ENCODE results near the gene SEMA3A.
"Not testable (repeated sequence)": the region's sequence is repeated elsewhere in the genome, so short reads cannot be mapped to it uniquely, and the experiment has no call there.

Gene SEMA3A

DNA sequence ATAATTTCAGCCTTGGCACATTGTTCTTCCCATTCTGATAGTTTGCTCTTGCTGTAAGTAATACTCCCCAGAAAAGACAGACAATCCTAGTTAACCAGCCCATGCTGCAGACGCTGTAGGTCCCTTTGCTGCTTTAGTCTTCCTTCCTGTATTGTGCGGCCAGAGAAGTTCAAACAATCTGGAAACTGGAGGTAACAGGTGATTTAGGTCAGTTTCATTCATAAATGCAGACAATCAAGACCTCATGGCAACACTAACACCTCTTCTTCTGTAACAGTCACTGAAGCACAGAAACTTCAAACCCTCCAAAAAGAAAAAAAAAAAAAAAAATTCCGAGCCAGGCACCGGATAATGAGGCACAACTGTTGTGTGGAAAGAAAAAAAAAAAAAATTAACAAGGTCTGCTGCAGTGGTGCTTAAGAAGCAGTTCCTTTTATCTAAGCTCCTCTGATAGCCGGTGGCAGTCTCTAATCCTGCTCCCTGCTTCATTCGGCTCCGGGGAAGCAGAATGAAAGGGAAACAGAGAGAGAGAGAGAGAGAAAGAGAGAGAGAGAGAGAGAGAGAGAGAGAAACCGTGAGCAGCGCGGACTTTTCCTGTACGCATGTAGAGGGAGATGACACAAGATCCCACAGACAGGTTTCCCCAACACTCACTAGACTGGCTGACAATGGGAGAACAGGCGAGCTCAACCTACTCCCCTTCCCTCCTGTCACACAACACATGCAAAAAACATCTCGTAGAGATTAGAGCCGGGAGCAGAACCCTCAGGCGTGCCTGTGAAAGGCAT lies at the start of gene SEMA3A:
Gene SEMA3A (minus strand): TSS at position 306 of the 788 bp plus-strand sequence. CDS start 203 bp downstream, at position 103.
- DNase-seq (ENCODE audit: low read depth in 2 of 2) = no peak

DNA sequence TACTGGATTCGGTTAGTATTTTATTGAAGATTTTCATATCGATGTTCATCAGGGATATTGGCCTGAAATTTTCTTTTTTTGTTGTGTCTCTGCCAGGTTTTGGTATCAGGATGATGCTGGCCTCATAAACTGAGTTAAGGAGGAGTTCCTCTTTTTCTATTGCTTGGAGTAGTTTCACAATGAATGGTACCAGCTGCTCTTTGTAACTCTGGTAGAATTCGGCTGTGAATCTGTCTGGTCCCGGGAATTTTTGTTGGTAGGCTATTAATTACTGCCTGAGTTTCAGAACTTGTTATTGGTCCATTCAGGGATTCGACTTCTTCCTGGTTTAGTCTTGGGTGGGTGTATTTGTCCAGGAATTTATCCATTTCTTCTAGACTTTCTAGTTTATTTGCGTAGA lies 48.4 kb upstream of the SEMA3A start:
- not testable (repeated sequence) for DNase-seq (ENCODE audit: low read depth in 2 of 2)

DNA sequence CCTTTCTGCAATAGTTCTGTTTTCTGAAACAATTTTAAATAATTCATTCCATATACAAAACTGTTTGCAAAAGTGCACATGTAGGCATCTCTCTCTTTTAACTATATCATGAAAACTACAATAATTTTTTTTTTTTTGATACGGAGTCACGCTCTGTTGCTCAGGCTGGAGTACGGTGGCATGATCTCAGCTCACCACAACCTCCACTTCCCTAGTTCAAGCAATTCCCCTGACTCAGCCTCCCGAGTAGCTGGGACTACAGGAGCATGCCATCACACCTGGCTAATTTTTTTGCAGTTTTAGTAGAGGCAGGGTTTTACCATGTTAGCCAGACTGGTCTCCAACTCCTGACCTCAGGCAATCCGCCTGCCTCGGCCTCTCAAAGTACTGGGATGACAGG lies 44.0 kb upstream of the SEMA3A start:
- DNase-seq (ENCODE audit: low read depth in 2 of 2) = no peak

DNA sequence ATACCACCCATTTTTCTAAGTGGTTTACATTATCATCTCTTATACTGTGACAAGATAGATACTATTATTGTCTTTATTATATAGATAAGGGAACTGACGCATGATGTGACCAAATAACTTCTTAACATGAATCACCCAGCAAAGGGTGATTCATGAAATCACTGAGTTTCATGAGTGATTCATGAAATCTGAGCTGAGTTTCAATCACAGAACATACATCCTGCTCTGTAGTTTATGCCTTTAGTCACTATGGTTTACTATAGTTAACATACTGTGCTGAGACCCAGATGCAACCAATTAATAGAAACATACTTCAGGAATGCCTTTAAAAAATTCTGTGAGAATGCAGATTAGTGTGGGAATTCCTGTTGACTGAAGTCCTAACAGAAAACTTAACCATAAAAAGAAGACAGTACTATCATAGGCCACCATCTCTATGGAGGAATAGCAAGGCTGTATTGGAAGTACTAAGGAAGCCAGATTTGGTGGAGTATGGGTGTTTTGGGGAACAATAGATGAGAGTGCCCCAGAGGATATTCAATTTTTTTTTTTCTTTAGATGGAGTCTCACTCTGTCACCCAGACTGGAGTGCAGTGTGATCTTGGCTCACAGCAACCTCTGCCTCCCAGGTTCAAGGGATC lies 43.1 kb upstream of the SEMA3A start:
- DNase-seq (ENCODE audit: low read depth in 2 of 2) = no peak

DNA sequence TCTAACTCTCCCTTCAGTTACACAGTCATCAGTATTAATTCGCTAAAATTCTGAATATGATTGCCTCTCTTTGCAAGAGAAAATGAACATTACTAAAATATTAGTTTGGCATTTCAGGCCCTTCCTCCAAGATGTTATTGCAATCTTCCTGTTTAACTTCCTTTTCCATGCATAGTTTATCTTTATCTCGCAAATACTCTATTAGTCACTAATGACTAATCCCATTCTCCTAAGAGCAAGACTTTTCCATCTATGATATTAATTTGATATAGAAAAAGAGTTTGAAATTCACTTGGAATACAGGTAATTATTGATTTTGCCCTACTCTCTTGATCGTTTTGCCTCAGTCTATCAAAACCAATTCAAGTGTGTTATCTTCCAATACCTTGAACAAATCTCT lies 41.8 kb upstream of the SEMA3A start:
- no peak for DNase-seq (ENCODE audit: low read depth in 2 of 2)

DNA sequence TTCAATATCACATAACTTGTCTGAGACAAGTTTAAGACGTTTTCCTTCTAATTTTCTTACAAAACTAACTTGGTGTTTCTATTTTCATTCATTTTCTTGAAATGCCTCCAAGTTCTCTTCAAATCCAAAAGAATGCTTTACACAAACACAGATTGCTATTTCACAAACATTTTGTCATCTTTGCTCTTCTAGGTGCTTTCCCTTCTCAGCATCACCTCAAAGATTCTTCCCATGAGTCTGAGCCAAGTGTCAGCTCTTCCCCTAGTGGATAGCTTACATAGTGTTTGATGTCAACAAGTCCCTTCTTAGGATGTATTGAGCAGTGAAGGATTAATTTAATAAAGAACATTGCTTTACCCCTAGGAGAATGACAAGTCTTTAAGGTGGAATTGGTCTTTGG lies 38.1 kb upstream of the SEMA3A start:
- no peak for DNase-seq (ENCODE audit: low read depth in 2 of 2)

DNA sequence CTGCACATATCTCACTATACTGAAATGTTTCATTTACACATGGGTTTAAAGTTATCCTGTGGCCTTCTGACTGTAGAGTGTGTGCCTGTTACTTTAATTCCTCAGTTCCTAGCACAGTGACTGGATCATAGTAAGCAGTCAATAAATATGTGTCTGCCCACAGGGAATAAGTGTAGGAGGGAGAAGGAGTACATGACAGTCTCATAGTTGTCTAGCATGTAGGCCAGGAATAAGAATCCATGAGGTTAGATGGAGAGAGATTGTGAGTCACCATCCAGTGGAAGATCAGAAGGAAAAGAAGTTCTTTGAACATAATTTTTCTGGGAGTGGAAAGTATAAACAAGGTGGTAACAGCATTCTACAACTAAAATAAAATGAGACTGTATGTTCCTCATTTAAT lies 36.6 kb upstream of the SEMA3A start:
- DNase-seq (ENCODE audit: low read depth in 2 of 2) = no peak

DNA sequence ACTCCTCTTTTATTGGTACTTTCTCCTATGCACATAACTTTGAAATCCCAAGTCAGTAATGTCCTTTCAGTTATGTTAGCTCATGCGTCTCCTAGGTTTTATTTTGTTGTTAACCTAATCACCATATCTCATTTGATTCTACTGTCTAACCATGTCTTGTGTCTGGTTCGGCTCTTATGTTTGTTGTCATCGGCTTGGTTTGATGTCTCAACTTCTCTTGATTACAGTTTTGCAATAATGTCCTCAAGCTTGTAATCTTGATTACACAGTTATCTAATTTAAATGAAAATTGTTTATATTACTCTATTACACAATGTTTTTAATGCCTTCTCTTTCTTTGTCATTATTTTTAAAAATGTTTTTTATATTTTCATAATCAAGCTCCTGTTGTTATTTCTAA lies 35.9 kb upstream of the SEMA3A start:
- no peak for DNase-seq (ENCODE audit: low read depth in 2 of 2)

DNA sequence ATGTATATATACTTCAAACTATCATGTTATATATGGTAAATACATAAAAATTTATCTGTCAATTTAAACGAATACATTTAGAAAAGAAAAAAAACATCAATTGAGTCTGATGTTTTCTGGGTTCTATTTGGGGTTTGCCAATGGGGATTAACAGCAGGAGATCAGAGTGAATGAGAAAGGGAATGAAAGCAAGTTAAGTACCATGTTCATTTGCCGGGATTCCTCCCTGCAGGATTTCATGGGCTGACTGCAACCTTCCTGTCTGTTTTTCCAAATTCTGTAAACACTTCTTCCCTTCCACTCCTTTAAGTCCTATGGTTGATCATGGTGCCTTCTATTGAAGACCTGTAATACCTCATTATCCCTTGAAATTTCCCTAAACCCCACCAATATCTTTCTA lies 33.9 kb upstream of the SEMA3A start:
- no peak for DNase-seq (ENCODE audit: low read depth in 2 of 2)

DNA sequence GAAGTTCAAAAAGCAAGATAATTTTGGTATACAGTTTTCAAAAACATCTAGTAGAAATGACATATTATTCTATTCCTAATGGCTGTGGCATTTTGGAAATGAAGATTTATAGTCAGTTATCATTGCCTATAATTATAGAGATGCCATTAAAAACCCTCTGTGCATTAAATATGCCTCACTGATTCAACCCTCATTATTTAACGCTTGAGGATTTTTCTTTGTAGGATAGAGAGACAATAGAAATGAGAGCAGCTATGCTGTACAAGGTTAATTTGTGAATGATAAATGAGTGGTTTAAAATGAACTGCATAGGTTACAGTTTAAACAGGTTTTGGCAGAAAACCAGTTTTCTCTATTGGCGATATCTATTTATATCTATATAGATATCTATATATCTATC lies 32.2 kb upstream of the SEMA3A start:
- DNase-seq (ENCODE audit: low read depth in 2 of 2) = no peak

DNA sequence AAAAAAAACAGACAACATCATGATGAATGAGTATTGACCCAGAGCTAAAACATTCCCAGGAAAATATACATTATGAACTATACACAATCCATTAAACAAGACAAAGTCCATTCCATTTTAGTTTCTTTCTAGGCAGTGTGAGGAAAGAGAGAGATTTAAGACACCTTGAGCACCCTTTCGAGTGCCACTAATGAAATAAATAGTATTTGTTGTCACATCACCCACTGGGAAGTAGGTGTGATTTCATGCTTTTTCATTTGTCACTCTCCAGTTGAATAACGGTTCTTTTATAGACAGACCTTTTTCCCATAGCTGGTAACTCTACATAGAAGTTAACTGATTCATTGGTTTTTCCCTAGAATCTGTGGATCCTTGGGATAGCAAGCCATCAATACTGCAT lies 29.9 kb upstream of the SEMA3A start:
- no peak for DNase-seq (ENCODE audit: low read depth in 2 of 2)

DNA sequence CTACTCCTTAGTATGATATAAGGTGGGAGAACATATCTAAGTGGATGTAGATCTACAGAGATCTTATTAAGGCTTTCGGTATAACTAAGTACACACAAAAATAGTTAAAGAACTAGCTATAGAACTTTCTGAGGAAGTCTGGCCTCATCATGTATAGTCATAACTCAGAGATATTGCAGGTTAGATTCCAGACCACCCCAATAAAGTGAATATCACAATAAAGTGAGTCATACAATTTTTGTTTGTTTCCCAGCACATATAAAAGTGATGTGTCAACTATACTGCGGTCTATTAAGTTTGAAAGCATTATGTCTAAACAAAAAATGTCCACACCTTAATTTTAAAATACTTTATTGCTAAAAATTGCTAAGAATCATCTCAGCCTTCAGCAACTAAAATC lies 24.7 kb upstream of the SEMA3A start:
- DNase-seq (ENCODE audit: low read depth in 2 of 2) = no peak

DNA sequence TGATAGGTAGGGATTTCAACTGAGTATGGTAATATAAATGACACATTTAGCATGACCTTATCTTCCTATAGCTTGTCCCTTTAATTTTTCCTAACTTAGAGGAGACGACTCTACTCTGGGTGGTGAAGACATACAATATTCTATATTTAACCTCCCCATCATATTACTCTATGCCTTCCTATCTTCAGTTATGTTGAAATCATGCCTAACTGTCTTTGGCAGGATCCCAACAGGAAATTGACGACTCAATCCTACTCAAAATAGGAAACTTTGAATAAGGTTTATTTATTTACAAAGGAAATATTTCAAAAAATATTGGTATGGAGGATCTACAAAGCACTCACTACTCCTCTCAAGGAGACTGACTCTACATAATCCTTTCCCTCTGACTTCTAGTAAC lies 24.1 kb upstream of the SEMA3A start:
- no peak for DNase-seq (ENCODE audit: low read depth in 2 of 2)

DNA sequence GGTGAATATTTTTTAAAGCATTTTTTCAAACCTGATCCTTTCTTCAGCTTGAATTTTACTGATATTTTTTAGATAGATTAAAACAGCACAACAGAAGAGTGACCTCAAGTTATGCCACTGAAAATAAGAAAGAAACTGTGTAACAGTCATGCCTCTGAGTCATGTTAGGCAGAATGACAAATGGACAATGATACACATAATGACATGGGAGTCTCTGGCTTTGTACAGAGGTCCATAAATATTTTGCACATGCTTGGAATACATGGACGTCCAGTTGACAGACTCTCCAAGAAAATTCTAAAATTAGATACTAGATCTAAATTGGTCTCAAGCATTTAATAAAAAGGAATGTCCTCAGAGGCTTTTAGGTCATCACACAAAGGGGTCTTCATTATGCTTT lies 21.9 kb upstream of the SEMA3A start:
- no peak for DNase-seq (ENCODE audit: low read depth in 2 of 2)

DNA sequence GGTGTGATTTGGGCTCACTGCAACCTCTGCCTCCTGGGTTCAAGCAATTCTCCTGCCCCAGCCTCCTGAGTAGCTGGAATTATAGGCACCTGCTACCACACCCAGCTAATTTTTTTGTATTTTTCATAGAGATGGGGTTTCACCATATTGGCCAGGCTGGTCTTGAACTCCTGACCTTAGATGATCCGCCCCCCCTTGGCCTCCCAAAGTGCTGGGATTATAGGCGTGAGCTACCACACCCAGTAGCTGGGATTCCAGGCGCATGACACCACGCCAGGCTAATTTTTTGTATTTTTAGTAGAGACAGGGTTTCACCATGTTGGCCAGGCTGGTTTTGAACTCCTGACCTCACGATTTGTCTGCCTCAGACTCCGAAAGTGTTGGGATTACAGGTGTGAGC lies 20.2 kb upstream of the SEMA3A start:
- DNase-seq (ENCODE audit: low read depth in 2 of 2) = not testable (repeated sequence)

DNA sequence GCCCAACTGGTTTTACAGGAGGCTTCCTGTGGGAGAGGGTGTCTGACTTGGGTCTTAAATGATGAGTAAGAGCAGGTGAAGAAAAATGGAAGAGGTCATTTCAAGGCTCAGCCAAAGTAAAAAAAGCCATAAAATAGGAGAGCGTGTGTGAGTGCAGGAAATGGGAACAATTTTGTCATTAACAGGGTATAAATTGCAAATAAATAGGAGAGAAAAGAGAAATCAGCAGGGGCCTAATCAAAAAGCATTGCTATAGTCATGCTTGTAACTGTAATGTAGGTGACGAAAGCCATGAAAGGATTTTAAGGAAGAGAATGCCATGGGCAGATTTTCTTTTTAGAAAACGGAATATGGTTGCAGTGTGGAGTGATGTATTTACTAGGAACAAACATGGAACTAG lies 15.7 kb upstream of the SEMA3A start:
- DNase-seq (ENCODE audit: low read depth in 2 of 2) = no peak

DNA sequence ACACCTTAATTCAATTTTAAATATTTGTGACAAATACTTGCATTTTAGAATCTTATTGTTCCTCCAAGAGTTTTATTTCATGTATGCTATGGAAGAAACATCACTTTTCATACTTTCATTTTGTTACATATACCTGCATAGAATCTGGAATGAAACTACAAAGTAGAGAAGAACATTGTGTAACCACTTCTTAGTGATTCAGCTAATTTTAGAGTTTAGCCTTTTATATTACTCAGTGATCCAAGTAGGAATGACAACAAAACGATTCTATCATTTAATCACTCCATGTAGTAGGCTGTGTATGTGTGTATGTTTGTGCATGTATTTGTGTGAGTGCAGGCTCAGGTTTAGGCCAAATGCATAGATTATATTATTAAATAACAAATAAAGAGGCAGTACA lies 14.4 kb upstream of the SEMA3A start:
- DNase-seq (ENCODE audit: low read depth in 2 of 2) = no peak

DNA sequence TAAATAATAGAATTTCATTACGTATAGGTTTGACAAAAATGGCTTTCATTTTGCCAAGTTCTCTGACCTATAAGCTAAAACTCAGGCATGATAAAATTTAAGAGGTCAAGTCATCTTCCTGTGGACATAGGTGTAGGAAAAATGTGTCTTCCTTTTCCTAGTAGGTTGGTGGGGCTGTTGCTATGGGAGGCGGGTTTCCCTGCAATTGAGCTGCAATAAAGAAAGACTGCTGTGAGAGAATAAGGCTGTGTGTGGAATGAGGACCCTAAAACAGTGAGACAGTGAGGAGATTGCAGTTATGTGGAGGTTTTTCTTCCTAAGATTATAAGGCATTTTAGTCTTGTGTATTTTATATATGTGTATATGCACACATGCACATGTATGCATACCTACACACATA lies 13.0 kb upstream of the SEMA3A start:
- no peak for DNase-seq (ENCODE audit: low read depth in 2 of 2)

DNA sequence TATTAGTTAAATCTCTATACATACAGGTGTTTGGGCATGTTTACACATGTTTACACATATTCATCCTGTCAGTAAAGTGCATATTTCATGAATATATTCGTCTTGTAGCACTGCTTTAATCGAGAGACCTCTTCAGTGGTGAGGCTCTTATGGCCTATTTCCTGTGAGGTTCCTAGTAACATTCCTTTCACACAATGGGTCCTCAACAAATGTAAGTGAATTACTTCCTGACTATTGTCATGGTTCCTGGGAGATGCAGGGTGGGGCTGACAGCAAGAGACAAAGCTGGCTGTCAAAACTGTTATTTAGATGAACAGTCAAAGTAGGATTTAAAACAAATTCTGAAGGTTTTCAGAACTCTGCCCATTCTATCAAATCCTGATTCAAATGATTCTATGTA lies 12.4 kb upstream of the SEMA3A start:
- DNase-seq (ENCODE audit: low read depth in 2 of 2) = no peak

DNA sequence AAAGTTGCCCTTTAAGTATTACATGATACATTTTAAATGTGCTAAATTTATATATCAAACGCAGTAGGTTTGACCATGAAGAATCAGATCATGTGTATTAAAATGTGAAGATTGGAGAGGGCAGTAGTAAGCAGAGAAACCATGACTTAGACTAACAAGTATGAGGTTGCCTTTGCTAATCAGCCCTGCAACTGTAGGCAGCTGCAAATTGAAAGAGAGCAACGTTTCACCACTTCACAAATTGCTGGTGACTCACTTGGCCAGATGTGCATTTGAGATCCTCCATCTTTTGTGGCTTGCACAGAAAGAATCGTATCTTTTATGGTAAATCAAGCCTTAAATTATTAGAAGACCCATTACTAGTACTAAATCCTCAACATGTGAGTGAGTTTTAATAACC lies 10.1 kb upstream of the SEMA3A start:
- DNase-seq (ENCODE audit: low read depth in 2 of 2) = no peak

DNA sequence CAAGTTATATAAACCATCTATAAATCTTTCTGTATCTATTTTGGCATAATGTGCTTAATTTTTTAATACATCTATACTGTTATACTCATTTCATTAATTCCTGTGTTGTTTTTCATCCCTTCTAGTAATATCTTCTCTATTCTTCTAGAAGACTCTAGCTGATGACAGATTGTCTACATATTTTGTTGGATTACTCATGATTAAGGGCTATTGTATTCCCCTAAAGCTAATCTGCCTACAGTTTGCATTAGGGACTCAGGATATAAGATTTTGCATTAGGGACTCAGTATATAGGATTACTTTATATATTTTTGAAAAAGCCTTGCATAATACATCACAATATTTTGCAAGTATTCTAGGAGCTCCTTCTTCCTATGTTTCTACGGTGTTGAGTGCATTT lies 8.3 kb upstream of the SEMA3A start:
- no peak for DNase-seq (ENCODE audit: low read depth in 2 of 2)

DNA sequence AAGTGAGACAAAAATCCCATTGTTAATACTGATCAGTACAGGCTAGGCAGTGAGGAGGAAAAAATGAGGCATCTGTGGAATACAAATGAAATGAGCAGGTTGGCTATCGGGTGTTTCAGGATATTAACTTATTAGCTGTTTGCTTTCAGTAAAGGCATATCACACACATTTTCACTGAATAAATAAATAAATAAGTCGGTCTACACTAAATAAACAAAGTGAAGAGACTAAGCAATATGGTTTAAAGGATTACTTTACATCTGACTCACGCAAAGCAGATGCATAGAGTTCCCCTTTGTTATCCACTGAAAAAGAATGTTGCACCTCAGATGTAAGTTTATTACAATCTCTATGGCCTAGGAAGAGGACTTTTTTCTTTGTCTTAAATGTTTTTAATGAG lies 6.3 kb upstream of the SEMA3A start:
- no peak for DNase-seq (ENCODE audit: low read depth in 2 of 2)

DNA sequence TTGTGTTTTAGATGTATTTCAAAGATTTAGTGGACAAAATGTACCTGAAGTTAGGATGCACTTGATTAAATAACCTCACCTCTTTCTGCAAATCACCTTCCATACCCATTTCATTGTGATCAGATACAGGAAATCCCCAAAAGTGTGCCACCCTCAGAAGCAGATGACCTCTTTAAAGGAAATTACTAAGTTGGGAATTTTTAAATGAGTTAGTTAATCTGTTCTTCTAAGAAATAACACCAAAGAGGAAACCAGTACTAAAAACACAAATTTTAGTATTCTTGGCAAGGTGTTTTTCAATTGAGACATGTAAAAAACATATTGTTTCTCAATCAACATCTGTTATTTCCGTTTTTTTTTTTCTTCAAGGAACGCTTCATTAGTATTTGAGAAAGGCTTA lies 4.6 kb upstream of the SEMA3A start:
- DNase-seq (ENCODE audit: low read depth in 2 of 2) = no peak

DNA sequence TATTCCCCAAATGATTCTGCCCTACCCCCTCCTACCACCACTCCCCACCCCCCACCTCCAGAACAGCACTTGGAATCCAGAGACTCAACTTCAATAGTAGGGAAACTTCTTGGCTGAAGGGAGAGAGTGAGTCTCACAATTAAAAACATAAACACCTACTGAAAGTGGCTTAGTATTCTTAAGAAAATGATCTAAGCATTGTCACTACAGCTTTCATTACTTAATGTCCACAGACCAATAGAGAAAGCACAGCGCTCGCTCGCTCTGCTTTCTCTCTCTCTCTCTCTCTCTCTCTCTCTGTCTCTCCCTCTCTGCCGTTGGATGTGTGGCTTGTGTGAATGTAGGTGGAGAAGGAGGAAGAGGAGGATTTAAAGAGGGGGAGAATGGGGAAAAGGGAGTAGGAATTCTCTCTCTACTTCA lies 1.5 kb upstream of the SEMA3A start:
- no peak for DNase-seq (ENCODE audit: low read depth in 2 of 2)
